Measurements from ENCODE around the gene GPSM1.

Gene GPSM1

GRCh38 chr9:136347472-136348256 is 20.3 kb downstream of the GPSM1 start:
- Histone ChIP-seq H3K9ac (ENCODE audit: low read depth, low read length, poor library complexity, severe bottlenecking) (no peak overlapping the region), H2AFZ (ENCODE audit: low read length) (no peak overlapping the region), H3K9me3 (ENCODE audit: insufficient read depth, low read depth, low read length) (no peaks in the 10 kb centered on the region), H3F3A (ENCODE audit: low read depth) (no peaks in the 10 kb centered on the region), H3K79me2 (ENCODE audit: insufficient read depth, low read length) (no peaks in the 10 kb centered on the region), H3K27me3 (ENCODE audit: insufficient read depth, low read length, poor library complexity, severe bottlenecking) (no peaks in the 10 kb centered on the region), H3K36me3 (ENCODE audit: insufficient read depth, low read length) (no peaks in the 10 kb centered on the region), H4K20me1 (ENCODE audit: insufficient read depth, low read length, poor library complexity, severe bottlenecking) (no peaks in the 10 kb centered on the region), H3K4me3 (ENCODE audit: low read length, poor library complexity, severe bottlenecking) (no peak overlapping the region), H3K9me2 (replicated peaks; ENCODE audit: low read depth, low read length) (no peaks in the 10 kb centered on the region), H3K4me1 (ENCODE audit: insufficient read depth, low read length, poor library complexity, severe bottlenecking) (no peaks in the 10 kb centered on the region), H3K4me2 (ENCODE audit: low read depth, low read length, poor library complexity, severe bottlenecking) (no peak overlapping the region)
- TF ChIP-seq CTCF (conservative IDR thresholded peaks at IDR 0.05; ENCODE audit: low read length) (no peak), EZH2phosphoT487 (IDR thresholded peaks at IDR 0.05; ENCODE audit: borderline replicate concordance) (no peak)

GRCh38 chr9:136348691-136349090 is 21.4 kb downstream of the GPSM1 start:
- no peaks in the 10 kb centered on the region for H3F3A ChIP-seq (ENCODE audit: low read depth)
- H4K20me1 ChIP-seq (ENCODE audit: insufficient read depth, low read length, poor library complexity, severe bottlenecking) = no peaks in the 10 kb centered on the region
- no peaks in the 10 kb centered on the region for H3K9me3 ChIP-seq (ENCODE audit: insufficient read depth, low read depth, low read length)
- H3K27me3 ChIP-seq (ENCODE audit: insufficient read depth, low read length, poor library complexity, severe bottlenecking) = no peaks in the 10 kb centered on the region
- H3K36me3 ChIP-seq (ENCODE audit: insufficient read depth, low read length) = no peaks in the 10 kb centered on the region
- H2AFZ ChIP-seq (ENCODE audit: low read length) = no peak overlapping the region
- no peak overlapping the region for H3K4me3 ChIP-seq (ENCODE audit: low read length, poor library complexity, severe bottlenecking)
- TF ChIP-seq CTCF (conservative IDR thresholded peaks at IDR 0.05; ENCODE audit: low read length) = no peak
- no peak for TF ChIP-seq EZH2phosphoT487 (IDR thresholded peaks at IDR 0.05; ENCODE audit: borderline replicate concordance)
- no peak overlapping the region for H3K4me2 ChIP-seq (ENCODE audit: low read depth, low read length, poor library complexity, severe bottlenecking)
- no peaks in the 10 kb centered on the region for H3K79me2 ChIP-seq (ENCODE audit: insufficient read depth, low read length)
- H3K9me2 ChIP-seq (replicated peaks; ENCODE audit: low read depth, low read length) = no peaks in the 10 kb centered on the region
- H3K4me1 ChIP-seq (ENCODE audit: insufficient read depth, low read length, poor library complexity, severe bottlenecking) = no peaks in the 10 kb centered on the region
- no peak overlapping the region for H3K9ac ChIP-seq (ENCODE audit: low read depth, low read length, poor library complexity, severe bottlenecking)

- H3K9me2 ChIP-seq (replicated peaks; ENCODE audit: low read depth, low read length) = no peaks in the 10 kb centered on the region
- H4K20me1 ChIP-seq (ENCODE audit: insufficient read depth, low read length, poor library complexity, severe bottlenecking) = no peaks in the 10 kb centered on the region
- H3K9me3 ChIP-seq (ENCODE audit: insufficient read depth, low read depth, low read length) = no peaks in the 10 kb centered on the region
- H3K27me3 ChIP-seq (ENCODE audit: insufficient read depth, low read length, poor library complexity, severe bottlenecking) = no peaks in the 10 kb centered on the region
- H3K79me2 ChIP-seq (ENCODE audit: insufficient read depth, low read length) = no peaks in the 10 kb centered on the region
- H3K4me3 ChIP-seq (ENCODE audit: low read length, poor library complexity, severe bottlenecking) = no peak overlapping the region
- no peaks in the 10 kb centered on the region for H3K4me1 ChIP-seq (ENCODE audit: insufficient read depth, low read length, poor library complexity, severe bottlenecking)
- TF ChIP-seq CTCF (conservative IDR thresholded peaks at IDR 0.05; ENCODE audit: low read length) = no peak
- no peak for TF ChIP-seq EZH2phosphoT487 (IDR thresholded peaks at IDR 0.05; ENCODE audit: borderline replicate concordance)
- no peak overlapping the region for H3K9ac ChIP-seq (ENCODE audit: low read depth, low read length, poor library complexity, severe bottlenecking)
- no peak overlapping the region for H2AFZ ChIP-seq (ENCODE audit: low read length)
- H3K4me2 ChIP-seq (ENCODE audit: low read depth, low read length, poor library complexity, severe bottlenecking) = no peak overlapping the region
- H3K36me3 ChIP-seq (ENCODE audit: insufficient read depth, low read length) = no peaks in the 10 kb centered on the region
- H3F3A ChIP-seq (ENCODE audit: low read depth) = no peaks in the 10 kb centered on the region
These were observed 22.2 kb downstream of the GPSM1 start for GRCh38 chr9:136349546-136349945.
